GM12874 (cell line): ENCODE data around the gene CCDC34.

Experiments
- TF ChIP-seq, protein P1 (sequence below): IDR thresholded peaks from 2 replicates; pipeline ENCODE4 v1.5.1; 2011; ENCODE audit warnings: low read depth, mild to moderate bottlenecking, control low read depth, low read length, moderate library complexity; ENCODE audit not compliant: insufficient read depth

The CCDC34 gene, protein sequence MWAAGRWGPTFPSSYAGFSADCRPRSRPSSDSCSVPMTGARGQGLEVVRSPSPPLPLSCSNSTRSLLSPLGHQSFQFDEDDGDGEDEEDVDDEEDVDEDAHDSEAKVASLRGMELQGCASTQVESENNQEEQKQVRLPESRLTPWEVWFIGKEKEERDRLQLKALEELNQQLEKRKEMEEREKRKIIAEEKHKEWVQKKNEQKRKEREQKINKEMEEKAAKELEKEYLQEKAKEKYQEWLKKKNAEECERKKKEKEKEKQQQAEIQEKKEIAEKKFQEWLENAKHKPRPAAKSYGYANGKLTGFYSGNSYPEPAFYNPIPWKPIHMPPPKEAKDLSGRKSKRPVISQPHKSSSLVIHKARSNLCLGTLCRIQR

DNA sequence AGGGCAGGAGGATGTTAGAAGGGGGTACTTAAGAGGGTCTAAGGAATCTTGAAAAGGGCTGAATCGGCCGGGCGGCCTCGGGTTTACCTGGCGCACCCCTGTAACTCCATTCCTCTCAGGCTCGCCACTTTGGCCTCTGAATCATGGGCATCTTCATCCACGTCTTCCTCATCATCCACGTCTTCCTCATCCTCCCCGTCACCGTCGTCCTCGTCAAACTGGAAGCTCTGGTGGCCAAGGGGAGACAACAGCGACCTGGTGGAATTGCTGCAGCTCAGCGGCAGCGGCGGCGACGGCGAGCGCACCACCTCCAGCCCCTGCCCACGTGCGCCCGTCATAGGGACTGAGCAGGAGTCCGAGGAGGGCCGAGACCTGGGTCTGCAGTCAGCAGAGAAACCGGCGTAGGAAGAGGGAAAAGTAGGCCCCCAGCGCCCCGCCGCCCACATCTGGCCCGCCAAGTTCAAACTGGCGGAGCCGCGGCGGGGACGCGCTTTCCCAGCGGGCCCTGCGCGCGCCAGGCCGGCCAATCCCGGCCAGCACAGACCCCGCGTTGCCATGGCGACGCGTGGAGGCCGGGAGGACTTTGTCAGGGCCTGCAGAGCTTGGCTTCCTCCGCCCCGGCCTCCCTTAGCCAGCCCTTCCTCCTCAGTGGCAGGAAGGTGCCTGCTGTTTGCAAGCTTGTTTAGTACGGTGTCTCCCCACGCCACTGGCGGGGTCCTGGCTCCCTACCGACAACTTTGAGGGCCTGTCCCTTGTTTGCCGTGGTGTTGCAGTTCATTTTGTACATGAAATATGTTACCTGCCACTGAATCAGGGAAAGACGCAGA is at the start of gene CCDC34:
CCDC34 (minus strand) TSS at position 467 of the 827 bp plus-strand sequence; CDS start at position 446, 21 bp downstream.
- TF ChIP-seq, protein P1, sequence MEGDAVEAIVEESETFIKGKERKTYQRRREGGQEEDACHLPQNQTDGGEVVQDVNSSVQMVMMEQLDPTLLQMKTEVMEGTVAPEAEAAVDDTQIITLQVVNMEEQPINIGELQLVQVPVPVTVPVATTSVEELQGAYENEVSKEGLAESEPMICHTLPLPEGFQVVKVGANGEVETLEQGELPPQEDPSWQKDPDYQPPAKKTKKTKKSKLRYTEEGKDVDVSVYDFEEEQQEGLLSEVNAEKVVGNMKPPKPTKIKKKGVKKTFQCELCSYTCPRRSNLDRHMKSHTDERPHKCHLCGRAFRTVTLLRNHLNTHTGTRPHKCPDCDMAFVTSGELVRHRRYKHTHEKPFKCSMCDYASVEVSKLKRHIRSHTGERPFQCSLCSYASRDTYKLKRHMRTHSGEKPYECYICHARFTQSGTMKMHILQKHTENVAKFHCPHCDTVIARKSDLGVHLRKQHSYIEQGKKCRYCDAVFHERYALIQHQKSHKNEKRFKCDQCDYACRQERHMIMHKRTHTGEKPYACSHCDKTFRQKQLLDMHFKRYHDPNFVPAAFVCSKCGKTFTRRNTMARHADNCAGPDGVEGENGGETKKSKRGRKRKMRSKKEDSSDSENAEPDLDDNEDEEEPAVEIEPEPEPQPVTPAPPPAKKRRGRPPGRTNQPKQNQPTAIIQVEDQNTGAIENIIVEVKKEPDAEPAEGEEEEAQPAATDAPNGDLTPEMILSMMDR: no peak

DNA sequence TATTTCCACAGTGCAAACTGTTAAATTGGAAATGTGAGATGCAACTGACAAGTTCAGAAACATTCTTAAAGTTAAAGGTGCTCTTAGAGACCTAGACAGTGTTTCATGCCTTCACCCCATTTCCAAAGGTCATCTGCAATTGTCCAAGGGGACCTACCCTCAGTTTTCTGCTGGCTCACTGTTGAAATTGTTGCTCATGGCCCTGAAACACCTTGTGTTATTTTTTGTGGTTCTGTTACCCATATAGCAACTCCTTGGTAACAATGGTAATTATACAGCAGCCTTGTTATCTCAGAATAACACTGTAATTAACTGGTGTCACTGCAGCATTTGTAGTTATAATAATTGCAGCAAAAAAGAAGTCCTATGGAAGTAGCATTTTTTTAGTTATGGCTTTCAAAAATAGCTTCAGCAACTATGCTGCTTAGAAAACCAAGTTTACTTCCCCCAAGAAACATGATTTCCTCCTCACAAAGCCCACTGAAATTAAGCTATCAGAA is 49.2 kb upstream of the CCDC34 start:
- TF ChIP-seq, protein P1: no peak

DNA sequence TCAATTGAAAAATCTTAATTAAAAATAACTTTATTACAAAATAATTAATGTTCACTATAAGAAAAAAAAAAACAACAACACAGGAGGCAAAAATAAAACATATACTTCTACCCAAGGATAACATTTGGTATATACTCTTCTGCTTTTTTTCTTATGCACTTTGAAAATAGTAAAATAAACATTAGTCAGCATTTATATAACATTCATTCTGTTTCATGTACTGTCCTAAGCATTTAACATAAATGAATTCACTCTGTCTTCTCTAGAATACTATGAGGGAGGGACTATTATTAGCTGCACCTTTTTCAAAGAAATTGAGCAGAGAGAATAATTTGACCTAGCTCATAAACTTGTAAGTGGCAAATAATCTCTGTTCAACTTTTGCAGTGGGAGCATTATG is 48.3 kb upstream of the CCDC34 start:
- TF ChIP-seq, protein P1: no peak

DNA sequence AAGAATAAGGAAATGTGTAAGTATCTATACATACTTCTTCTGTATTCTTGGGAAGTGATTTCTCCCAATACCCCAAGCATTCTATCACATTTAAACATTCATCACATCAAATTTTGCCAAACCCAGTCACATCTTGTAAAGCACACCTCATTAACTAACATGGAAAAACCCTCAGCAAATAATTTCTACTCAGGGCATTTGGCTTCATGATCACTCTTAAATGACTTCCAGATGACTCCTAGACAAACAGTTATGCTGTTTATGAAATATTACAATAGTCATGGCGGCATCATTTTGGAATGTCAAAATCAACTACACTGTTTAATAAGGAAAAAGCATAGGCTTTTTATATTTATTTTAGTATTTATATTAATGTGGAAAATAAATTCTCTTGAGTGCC is 47.3 kb upstream of the CCDC34 start:
- TF ChIP-seq, protein P1: no peak

DNA sequence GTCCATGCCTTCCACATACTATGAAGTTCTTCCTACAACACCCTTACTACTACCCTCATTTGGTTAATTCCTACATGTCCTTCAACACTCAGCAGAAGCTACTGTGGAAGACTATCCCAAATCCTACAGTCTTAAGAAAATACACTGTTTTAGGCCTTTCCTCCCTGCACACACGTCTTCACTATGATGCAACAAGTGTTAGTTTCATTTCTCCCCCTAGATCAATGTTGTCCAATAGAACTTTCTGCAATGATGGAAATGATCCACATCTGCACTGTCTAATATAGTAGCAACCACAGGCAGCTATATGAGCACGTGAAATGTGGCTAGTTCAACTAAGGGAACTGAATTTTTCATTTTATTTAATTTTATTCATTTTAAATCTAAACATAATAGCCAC is 46.7 kb upstream of the CCDC34 start:
- TF ChIP-seq, protein P1: no peak

DNA sequence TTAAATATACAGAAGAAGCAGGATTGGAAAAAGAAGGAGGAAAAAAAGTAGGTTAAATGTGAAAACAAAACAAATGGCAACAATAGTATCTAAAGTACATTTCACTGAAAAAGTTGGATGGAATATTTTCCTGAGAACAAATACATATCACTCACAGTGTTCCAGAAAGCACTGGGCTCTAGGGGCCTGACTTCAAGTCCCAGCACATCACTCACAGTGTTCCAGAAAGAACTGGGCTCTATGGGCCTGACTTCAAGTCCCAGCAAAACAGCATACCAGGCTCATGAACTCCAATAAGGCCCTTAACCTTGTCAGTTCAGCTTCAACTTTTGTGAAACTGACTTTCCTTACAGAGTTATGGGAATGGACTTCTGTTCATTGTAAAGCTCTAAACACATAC is 46.0 kb upstream of the CCDC34 start:
- TF ChIP-seq, protein P1: no peak

DNA sequence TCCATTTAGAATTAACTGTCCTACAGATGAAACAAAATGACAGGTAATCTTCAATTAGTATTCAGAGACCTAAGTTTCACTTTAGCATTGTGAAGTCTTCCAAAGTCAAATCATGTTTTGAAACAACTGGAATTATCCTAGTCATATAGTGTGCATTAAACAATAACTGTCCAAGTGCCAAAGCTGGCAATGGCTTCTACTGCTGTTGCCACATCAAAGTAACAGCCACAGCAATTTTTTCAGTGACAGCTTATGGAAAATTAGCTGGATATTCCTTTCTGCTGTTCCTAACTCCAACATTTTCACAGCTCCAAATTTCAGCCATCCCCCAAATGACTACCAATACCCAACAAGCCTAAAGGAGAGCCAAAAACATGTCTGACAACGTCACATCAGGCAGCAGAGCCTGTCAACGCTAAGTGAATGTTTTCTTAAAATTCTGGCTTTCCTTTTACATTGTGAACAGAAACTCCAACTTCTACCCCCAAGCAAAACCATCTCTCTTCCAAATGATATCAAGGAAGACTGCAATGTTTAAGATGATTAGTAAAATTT is 45.3 kb upstream of the CCDC34 start:
- TF ChIP-seq, protein P1: no peak
